GM19193 (cell line): ENCODE data around the gene FMN2.

ENCODE experiments used
- POLR2A ChIP-seq: IDR thresholded peaks from 4 replicates; pipeline ENCODE4 v1.6.1; 2011; ENCODE audit not compliant: insufficient read depth, insufficient read length; ENCODE audit errors: extremely low read depth

Gene FMN2

GRCh38 chr1:240148333-240148732, 56.6 kb downstream of the FMN2 start:
- TF ChIP-seq POLR2A, result no peak

- no peak for TF ChIP-seq POLR2A
These were observed 57.9 kb downstream of the FMN2 start for GRCh38 chr1:240149484-240150094.

- TF ChIP-seq POLR2A, result no peak
These were observed 59.6 kb downstream of the FMN2 start for GRCh38 chr1:240151136-240151735.

- TF ChIP-seq POLR2A, result no peak
These were observed 61.1 kb downstream of the FMN2 start for GRCh38 chr1:240152611-240153297.

GRCh38 chr1:240155605-240156004, 63.9 kb downstream of the FMN2 start:
- TF ChIP-seq POLR2A, result no peak

GRCh38 chr1:240164742-240165141, 73.1 kb downstream of the FMN2 start:
- no peak for TF ChIP-seq POLR2A

GRCh38 chr1:240169188-240169587, 77.5 kb downstream of the FMN2 start:
- TF ChIP-seq POLR2A, result no peak

- TF ChIP-seq POLR2A, result no peak
These were observed 78.6 kb downstream of the FMN2 start for GRCh38 chr1:240170266-240170665.

GRCh38 chr1:240170806-240171205, 79.1 kb downstream of the FMN2 start:
- TF ChIP-seq POLR2A, result no peak

GRCh38 chr1:240171907-240172306, 80.2 kb downstream of the FMN2 start:
- TF ChIP-seq POLR2A, result no peak

GRCh38 chr1:240173836-240174235, 82.2 kb downstream of the FMN2 start:
- no peak for TF ChIP-seq POLR2A

- TF ChIP-seq POLR2A, result no peak
These were observed 83.1 kb downstream of the FMN2 start for GRCh38 chr1:240174734-240175133.

GRCh38 chr1:240178366-240178765, 86.7 kb downstream of the FMN2 start:
- no peak for TF ChIP-seq POLR2A

GRCh38 chr1:240188139-240188538, 96.5 kb downstream of the FMN2 start:
- TF ChIP-seq POLR2A, result no peak

GRCh38 chr1:240189386-240189989, 97.8 kb downstream of the FMN2 start:
- no peak for TF ChIP-seq POLR2A
